ENCODE measurements around the gene FAM98B.
A peak's percentile ranks its signal among the peaks of the same experiment; 100 is the strongest.

FAM98B gene

DNA sequence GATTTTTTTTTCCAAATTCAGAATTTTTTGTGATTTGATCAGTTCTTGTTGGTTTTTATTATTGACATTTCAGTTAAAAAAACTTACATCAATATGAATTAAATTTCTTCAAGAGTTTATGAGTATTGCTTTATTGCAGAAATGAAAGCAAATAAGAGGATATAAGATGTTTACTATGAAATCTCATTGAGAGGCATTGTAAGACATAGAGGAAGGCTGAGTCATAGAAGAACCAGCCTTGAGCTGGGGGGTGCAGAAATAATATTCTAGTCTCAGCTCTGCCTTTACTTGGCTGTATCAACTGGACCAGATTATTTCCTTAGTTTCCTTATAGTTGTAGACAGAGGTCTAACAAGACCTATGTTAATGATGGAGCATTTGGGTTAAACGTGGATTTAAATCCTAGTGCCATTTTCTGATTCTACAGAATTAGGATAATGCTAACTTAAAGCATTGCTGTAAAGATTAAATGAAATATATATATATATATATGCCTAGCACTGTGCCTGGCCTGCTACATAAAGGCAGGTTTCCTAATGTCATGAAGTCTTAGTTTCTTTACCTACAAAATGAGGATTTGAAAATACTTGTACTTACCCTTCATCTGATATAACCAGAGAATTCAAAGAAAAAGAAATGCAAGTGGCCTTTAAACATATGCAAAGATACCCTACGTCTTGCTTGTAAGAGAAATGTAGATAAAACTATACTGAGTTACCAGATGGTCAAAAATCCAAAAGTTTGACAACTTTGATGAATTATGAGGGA lies 7.3 kb downstream of the FAM98B start:
- DNase-seq: peak; percentile 35

DNA sequence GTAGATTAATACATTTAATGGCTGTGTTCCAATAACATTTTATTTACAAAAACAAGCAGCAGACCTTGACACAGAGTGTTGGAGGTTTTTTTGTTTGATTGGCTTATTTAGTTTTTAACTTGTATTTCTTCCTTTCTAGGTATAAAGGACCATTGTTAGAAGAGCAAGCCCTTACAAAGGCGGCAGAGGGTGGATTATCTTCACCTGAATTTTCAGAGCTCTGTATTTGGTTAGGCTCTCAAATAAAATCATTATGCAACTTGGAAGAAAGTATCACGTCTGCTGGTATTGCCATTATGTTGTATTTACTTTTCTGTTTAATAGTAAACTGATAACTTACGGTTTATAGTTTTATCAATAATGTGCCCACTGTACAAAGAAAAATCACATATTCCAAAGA lies 10.0 kb downstream of the FAM98B start:
- no peak for DNase-seq

DNA sequence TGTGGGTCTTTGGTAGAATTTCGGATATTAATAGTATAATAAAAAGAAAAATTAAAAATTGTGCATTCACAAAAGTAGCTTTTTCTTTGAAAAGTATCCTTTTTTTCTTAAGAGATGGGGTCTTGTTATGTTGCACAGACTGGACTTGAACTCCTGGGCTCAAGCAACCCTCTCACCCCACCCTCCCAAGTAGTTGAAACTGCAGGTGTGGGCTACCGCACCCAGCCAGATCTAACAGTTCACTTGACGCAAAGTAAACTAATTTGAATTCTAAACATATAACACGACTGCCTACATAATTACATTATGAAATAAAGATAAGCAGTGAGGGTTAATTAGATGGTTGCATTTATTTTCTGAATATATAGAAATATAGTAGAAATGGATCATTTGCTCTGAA lies 10.7 kb downstream of the FAM98B start:
- no peak for DNase-seq

DNA sequence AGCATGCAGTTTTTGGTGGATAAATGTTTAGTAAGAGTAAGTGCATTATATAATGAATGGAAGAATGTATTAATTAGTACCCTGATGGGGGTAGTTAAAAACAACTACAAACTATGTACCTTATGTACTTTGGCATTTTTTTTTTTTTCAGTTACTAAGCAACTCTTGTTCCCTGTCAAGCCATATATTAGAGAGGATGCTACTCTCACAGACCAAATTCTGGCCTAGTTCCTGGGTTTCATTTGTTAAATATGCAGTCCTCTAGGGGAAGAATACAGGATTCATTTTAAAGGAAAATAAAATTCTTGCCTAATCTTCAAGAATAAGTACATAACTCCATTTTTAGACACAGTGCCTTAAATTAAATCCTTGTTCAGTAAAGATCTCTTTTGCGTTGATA lies 16.9 kb downstream of the FAM98B start:
- DNase-seq: no peak

DNA sequence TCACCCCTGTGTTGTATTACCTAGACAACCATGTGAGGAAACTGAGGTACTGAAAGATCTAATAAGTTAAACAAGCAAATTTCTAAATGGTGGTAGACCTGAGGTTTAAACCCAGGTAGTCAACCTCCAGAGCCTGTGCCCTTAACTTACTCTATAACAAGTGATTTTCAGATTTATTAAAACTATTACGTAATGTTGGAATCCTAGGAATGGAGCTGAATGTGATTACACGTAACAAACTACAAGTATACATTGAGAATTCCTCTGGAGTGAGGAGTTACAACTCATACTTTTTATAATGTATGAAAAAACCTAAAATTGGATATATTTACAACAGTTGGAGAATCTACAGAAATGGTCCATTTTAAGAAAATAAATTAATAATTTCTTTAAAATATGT lies 18.0 kb downstream of the FAM98B start:
- no peak for DNase-seq

DNA sequence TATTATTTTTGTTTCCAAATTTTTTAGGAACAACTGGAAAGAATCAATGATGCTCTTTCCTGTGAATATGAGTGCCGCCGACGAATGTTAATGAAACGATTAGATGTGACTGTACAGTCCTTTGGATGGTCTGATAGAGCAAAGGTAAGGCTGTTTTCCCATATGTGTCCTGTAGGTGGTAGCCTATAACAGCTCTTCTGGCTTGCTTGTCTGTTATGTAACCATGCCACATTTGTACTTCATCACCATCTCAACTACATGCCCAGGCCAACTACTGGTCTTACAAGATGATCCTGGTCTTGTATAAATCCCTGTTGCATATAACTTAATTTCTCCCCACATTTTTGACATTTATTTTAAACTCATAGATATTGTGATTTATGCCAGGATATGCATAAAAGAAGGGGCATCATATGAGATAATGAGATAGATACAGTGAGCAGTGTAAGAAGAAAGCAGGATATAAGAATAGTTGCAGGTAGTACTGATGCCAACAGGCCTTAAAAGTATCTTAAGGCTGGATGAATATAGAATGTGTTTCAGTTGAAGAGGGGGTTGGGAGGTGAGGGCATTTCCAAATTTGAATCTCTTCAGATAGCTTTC lies 20.3 kb downstream of the FAM98B start:
- DNase-seq: peak; percentile 61

DNA sequence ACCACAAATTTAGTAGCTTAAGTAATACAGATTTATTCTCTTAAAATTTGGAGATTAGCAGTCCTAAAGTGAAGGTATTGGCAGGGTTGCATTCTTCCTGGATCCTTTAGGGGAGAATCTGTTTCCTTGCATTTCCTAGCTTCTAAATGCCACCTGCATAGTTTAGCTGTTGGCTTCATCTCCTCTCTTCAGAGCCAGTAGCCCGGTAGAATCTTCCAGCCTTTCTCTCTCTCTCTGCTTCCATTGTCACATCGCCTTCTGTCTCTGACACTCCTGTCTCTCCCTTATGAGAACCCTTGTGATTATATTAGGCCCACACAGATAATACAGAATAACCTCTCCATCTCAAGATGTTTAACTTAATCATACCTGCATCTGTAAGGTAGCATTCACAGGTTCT lies 21.4 kb downstream of the FAM98B start:
- no peak for DNase-seq

DNA sequence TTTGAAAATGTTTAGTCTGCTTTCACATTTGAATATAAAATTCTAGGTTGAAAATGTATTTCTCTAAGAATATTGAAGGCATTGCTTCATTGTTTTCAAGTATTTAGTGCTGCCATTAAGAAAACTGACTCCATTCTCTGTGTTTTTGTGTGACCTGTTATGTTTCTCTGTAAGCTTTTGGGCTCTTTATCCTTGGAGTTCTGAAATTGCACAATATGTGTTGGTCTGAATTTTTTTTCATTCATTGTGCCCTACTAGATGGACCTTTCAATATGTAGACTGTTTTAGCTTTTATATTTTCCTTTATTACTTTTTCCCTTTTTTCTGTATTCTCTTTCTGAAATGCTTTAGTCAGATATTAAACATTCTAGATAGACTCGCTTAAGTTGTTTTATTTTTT lies 22.2 kb downstream of the FAM98B start:
- DNase-seq: no peak

DNA sequence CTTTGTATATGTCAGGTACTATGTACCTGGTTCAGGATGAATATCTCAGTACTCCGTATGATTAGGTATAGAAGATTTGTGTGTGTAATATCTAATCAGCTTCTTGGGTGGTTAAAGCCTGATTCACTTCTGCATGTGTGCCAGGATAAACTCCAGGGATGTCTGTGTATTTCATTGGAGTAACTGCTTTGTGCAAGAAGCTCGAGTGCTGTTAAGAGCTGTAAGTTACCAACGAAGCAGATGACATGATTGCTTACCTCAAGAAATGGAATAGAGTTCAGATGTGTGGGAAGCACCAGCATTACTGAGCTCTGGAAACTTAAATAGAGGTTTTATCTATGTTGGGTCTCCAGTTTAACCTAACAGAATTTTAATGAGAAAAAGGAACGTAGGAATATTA lies 23.7 kb downstream of the FAM98B start:
- DNase-seq: no peak

DNA sequence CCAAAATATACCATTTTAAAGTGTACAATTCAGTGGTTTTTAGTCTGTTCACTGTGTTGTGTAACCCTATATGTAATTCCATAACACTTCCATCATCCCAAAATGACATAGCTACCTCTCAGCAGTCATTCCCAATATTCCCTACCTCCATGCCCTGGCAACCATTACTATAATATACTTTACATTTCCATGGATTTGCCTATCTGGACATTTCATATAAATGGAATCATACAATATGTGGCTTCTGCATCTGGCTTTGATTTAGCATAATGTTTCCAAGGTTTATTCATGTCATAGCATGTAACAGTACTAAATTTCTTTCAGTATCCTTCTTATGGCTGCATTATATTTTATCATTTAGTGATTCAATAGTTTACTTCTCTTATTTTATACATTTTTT lies 25.3 kb downstream of the FAM98B start:
- DNase-seq: no peak

DNA sequence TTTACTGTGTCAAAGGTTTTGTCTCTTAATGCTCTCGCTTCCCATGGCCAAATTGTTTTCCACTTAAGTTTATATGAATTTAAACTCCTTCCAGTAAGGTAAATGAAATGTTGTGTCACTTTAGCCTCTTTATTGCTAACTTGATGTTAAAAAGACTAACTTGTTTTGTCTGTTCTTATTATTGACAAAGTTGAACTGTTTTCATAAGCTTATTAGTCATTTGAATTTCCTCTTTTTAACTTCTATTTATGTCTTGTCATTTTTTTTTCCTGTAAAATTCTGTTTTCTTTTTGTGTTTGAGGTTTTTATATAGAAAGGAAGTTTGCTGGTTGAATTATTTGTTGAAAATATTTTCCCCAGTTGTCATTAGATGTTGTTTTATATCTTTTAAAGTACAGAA lies 25.8 kb downstream of the FAM98B start:
- DNase-seq: no peak

DNA sequence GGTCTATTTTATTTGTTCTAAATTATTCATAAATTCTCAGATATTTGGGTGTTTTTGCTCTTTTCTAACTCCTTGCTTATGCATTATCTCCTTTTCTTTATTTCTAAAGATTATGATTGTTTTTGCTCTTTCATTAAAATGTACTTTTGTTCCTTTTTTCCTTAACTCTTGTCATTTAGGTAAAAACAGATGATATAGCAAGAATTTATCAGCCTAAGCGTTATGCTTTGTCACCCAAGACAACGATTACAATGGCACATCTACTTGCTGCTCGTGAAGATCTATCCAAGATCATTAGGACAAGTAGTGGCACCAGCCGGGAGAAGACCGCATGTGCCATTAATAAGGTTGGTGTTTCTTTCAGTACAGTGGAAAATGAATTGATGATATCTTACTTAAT lies 27.2 kb downstream of the FAM98B start:
- DNase-seq: no peak

DNA sequence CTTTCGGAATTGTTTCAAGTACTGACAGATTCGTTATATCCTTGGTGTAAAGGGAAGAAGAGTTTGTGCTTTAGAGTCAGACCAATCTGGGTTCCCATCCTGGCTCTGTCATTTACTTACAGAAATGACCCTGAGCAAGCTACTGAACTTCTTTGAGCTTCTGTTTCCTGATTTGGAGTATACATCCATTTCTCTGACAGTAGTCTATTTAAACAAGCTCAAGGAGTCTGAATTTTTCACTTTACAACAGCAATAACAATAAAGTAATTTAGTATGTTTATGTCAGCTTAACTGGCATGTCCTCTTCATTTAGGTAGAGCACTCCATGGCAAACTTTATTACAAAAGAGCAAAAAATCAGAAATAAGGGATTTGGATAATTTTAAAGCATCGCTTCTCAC lies 27.8 kb downstream of the FAM98B start:
- no peak for DNase-seq

DNA sequence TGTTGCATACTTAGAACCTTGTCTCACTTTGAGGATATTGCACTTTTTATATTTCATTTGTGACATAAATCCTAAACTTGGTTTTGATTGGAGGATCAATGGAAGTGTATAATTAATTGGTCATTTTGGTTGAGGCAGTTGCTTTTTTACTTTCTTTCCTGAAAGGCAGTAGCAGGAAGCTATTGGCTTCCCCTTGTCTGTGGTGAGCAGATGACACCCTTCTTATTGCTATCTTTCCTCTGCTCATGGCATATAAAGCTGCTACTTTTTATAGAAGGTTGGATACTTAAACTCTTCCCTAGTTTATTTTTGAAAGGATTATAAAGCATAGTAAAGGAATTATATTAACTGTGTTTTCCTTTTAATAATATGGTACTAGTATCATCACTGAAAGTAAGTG lies 28.6 kb downstream of the FAM98B start:
- no peak for DNase-seq

DNA sequence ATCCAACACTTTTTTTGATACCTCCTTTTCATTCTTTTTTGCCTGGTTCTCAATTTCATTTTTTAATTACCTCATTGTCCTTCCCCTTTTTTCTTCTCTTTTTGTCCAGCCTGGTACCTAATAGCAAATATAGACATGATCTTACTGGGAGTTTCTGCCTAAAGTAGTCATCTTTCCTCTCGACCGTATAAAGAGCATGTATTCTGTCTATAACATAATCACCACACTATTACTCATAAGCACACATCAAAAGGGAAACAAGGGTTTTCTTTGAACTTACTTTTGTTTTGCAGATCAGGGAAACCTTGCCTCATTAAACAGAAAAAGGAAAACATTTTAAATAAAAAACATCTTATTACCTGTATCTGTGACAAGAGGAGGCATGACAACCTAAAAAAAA lies 33.0 kb downstream of the FAM98B start:
- DNase-seq: peak; percentile 43

DNA sequence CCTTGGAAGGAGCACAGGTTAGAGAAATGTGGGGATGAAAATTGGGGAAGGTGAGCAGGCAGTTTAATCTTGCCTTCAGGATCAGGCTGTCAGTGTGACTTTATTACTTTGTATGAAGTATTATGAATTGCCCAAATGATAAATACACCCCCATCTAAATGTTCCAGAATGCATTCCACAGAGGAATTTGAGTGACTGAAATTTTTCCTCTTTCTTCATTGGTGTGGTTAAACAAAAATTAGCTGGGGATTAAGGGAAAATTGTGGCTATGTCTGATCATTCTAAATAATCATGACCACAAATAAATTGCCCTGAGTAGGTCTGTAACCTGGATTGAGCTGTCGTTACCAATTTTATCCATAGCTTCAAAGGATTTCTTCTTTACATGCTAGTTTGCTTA lies 33.5 kb downstream of the FAM98B start:
- no peak for DNase-seq

DNA sequence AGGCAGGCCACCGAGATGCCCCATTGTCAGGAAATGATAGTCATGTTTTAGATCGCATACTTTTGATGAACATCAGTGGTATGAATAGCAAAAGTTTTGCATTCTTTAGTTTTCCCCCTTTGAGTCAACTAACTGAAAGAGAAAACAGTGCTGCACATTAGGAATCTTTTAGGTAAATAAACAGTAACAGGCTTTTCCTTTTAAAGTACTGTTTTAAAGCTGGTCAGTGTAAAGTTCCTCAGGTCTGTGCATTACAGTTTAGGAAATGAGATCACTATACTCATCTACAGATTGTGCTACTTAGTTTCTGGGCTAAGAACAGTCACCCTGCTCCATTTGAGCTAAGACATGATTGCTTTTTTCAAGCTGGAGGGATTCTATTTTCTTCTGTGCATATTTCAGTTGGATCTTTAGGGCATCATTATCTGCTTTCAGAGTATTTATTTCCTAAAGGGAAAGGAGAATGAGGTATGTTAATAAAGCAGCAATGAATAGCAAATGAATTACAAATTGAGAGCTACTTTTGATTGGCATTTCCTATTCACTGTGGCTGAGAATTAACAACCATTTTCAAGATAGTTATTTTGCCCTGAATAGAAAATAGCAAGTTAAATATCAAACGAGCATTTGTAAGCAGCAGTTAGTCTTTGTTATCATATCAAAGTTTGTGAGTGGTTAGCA lies 36.5 kb downstream of the FAM98B start:
- DNase-seq: no peak

DNA sequence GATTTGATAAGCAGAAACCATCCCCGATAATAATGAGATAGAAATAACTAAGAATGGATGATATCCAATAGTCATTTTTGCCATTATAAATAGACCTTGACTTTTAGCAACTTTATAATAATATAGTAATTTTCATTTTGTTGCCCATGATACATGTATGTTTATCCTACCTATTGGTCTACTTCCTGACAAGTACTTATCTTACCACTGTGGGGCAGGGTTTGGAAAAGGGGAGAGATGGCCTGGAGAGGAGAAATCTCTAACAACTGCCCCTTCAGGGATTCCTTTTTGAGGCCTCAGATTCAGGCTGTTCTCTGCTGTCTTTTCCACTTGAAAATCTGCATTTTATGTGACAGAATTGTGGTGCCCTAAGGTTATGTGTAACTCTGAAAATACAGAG lies 42.2 kb downstream of the FAM98B start:
- no peak for DNase-seq

DNA sequence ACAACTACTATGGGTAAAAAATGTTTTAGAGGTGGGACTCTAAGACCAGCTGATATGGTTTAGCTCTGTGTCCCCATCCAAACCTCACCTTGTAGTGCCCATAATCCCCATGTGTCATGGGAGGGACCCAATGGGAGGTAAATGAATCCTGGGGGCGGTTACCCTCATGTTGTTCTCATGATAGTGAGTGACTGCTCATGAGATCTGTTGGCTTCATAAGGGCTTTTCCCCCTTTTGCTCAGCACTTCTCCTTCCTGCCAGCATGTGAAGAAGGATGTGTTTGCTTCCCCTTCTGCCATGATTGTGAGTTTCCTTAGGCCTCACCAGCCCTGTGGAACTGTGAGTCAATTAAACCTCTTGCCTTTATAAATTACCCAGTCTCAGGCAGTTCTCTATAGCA lies 45.7 kb downstream of the FAM98B start:
- DNase-seq: no peak

DNA sequence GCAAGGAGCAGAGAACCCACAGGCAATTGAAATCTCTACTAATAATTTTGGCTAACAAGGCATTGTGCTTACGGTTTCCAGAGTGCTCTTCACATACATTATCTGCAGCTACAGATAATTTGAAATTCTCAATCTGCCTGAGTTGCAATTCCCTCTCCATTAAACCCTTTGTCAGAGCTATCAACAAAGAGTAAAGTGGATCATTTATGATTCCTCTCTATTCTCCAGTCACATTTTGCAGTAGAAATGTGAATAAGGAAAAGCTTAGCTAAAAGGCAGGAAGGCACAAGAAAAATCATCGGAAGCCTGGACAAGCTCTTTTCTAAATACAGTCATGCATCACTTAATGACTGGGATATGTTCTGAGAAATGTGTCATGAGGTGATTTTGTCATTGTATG lies 49.6 kb downstream of the FAM98B start:
- no peak for DNase-seq

DNA sequence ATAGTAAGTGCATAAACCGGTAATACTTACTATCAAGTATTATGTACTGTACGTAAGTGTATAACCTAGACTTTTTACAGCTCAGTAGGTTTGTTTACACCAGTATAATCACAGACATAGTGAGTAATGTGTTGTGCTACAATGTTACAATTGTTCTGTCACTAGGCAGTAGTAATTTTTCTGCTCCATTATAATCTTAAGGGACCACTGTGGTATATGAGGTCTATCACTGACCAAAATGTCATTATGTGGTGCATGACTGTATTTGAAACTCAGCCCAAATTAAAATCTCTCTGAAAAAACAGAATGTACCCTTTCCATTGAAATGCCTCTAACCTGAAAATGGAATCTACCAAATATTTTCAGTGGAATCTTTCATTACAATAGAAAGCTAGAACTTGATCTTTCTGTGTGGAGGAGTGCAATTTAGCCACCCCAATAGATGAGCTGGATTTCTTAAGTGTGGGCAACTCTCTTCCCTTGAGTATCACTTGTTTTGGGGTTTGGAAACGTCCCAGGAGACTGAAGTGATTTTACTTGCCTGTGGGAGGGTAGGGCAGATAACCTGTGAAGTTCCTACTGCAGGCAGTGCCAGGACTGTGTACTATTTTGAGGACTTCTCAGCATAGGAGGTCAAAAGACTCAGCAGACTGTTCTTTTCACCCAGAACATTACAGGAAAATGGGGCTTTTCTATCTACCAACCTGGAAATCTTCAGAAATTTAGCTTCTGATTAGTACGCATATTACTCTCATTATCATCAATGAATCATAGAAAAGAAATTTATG lies 50.9 kb downstream of the FAM98B start:
- DNase-seq: no peak

DNA sequence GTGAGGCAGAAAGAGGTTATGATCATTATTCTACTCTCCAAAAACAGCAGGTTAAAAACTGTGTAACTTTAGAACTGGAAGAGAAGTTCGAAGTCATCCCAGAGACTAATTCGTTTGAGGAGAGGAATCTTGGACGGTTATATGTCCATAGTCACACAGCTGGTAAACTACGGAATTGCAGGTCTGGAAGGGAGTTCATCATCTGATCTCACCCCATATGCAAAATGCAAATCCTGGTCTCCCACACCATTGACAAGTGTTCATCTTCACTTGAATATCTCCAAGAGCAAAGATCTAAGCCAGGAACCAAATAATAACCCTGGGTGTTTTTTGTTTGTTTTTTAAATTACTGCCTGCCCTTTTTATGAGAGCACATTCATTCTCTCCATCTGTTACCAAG lies 53.1 kb downstream of the FAM98B start:
- DNase-seq: no peak

DNA sequence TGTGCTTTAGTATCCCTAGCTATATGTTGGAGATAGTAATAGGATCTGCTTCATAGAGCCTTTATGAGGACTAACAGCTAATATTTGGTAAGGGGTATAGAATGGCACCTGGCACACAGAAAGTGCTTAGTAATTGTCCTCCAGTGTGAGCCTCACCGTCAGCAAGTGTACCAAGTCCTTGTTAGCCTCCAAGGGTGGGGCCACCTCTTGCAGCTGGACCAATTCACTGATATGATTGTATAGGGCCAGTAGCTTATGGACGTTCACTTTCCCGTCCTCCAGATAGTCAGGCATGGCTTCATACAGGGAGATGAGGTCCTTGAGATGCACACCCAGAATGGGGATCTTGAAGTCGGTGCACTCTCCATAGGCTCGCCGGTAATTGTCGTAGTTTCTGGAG lies 53.6 kb downstream of the FAM98B start:
- no peak for DNase-seq

DNA sequence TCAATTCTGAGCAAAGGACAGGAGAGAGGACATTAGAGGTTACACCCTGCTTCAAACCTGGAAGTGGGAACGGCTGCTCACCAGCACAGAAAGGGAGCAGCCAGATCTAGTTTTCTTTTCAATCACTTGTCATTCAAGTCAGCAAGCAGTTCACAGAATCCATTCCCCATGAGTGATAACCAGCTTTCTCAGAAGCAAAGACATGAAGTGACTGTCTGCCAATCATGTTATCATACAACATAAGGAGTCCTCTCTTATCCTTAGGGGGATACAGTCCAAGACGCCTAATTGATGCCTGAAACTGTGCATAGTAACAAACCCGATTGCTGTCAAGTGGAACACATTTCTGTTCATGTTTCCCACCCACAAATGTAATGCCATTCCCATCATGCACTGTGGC lies 54.7 kb downstream of the FAM98B start:
- peak; percentile 78 for DNase-seq
